Fibroblast of skin of abdomen (primary cell): Measurements from ENCODE around the gene NUAK1. TPM values are rescaled to one million over a fixed set of nuclear protein-coding genes. Genes with fewer than 3 reads are reported as not detected.
A peak's percentile ranks its signal among the peaks of the same experiment; 100 is the strongest.

Source experiments
- DNase-seq: peaks from one replicate; pipeline ENCODE4 v3.0.0-alpha.2; 2013
- polyA plus RNA-seq, 2 experiments: library from polyadenylated mRNA; unstranded; fragments of 120-200 nt; gene quantifications; one replicate each; pipeline ENCODE4 v1.2.1, GENCODE V29; 2013; ENCODE audit not compliant: insufficient read length in 2 of 2

The NUAK1 gene
- polyA plus RNA-seq (2013, experiment 1 of 2; ENCODE audit: insufficient read length) = 43.9 TPM
- 44.4 TPM for polyA plus RNA-seq (2013, experiment 2 of 2; ENCODE audit: insufficient read length)

DNA sequence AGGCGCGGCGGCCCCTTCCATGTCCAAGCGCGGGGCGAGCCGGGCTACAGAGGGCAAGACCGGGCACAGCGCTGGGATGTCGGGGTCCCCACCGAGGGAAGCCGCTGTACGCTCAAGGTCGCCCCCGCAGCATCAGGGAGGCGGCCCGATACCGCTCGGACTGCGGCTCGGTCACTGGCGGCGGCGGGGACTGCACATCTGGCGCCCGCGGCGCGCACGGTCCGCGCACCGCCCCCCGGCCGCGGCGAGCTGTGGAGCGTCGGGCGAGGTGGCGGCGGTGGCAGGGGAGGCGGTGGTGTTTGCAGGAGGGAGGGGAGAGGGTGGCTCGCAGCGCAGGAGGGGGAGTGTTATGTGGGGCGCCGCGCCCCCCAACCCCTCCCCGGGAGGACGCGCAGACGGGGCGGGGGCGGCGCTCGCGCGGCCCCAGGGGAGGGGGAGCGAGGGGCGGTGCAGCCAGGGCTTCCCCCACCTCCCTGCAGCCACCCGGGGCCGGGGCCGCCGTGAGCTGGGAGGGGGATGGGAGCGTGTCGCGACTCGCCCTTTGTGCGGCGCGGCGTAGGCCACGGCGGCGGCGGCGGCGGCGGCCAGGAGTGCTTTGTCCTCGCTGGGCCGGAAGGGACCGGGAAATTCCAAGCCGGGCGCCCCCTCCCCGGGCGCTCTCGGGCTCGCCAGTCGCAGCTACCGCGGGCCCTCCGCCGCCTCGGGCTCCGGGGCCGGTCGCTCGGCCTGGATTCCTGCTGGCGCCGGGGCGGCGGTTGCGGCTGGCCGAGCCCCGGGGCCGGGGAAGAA is at the start of gene NUAK1:
Gene NUAK1 (minus strand): TSS at position 322 of the 789 bp plus-strand sequence. CDS start 301 bp downstream, at position 21.
- peak; percentile 88 for DNase-seq

DNA sequence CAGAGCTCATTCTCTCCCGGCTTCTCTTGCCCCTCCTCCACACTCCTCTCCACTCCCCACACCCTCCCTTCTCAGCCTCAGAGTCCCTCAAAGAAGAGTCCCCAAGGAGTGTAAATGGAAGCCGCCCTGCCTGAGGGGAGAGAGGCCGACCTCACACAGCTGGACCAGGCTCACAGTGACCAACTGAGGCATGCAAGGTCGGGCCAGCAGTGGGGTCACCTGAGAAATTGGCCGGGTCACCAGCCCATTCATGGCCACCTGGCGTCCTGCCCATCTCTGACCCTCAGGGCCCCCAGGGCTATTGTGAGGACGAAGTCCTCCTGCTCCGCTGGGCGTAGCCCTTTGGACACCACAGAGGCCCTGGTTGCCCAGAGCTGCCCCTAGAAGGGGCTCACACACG is 49.5 kb upstream of the NUAK1 start:
- no peak for DNase-seq

DNA sequence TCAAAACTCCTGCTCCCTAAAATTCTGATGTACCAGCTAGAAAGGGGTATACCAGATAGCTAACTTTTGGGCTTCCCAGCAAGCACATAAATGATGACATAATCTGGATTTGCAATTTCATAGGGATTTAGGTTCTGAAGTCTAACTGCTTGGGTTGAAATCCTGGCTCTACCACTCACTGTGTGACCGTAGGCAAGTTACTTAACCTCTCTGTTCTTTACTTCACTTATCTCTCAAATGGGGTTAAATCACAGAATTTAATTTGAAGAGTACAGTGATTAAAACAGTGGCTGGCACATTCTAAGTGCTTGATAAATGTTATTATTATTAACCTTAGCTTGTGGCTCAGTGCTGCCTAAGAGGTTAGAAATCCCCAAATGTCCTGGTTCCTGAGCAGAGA is 49.1 kb upstream of the NUAK1 start:
- no peak for DNase-seq

DNA sequence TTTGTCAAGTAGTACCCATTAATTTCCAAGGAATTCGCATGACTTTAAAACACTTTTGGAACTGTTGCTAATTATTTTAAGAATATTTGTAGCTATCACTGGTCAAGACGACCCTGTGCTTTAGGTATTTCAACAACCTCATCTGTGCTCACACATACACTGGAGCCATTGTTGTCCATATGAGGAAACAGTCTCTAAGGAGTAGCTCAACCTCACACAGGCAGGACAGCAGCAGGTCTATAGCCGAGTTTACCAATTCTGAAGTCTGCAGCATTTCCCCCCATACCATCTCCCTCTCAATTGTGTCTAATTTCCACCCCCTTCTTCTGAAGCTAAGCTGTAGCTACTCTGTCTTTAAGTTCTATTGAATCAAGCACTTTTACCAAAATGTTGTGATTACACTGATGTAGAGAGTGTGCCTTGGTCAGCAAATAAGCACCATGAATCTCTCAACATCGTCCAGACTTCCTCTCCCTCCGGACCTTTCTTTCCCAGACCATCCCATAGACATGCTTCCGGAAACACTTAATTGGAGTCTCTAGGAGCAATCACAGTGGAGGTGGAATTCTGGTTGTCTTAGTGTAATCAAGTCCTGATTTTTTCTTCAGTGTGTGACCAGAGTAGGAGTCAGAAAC is 48.5 kb upstream of the NUAK1 start:
- no peak for DNase-seq

DNA sequence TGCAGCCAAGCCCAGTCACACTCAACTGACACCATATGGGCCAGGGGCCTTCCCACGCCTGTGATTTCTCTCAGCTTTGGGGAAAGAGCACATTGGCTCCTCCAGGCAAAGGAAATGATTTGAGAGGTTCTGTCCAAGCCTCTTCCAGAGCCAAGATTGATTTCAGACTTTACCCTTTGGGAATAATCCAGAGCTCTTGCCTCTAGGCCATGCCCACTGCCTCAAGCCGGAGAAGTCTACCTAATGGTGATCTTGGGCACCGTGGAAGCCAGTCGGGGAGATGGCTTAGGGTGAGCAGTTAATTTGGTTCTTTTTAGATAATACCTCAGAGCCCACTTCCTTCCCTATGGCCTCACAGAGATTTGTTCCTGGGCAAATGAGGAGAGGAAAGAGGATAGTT is 45.0 kb upstream of the NUAK1 start:
- DNase-seq = no peak

DNA sequence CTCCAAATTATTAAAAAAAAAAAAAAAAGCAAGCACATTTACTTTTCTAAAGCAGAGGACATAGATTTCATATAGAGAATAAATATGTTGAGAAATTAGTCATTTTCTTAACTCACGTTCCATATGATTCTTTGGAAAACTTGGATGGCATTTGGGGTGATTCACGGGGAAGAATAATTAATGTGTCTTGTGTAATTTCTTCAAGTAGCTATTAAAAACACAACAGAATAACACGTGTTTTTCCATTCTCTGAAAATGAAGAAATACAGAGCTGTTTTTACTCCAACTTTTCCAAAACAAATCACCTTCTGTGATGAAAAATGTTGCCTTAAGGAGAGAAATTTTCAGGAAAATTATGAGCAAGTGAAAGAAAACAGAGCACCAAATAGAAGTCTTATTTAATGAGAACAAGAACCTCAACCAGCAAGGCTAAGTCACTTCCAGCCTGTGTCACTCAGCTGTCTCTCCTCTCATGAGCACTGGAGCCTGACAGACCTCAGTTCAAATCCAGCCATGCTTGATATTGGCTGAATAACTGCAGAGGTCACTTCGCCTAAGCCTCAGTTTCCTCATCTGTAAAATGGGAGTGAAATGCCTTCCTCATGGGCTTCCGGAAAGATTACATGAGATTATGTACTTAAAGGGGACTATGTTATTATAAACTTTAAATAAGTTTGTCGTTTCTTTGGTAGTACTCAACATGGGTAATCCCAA is 42.8 kb upstream of the NUAK1 start:
- peak; percentile 61 for DNase-seq

DNA sequence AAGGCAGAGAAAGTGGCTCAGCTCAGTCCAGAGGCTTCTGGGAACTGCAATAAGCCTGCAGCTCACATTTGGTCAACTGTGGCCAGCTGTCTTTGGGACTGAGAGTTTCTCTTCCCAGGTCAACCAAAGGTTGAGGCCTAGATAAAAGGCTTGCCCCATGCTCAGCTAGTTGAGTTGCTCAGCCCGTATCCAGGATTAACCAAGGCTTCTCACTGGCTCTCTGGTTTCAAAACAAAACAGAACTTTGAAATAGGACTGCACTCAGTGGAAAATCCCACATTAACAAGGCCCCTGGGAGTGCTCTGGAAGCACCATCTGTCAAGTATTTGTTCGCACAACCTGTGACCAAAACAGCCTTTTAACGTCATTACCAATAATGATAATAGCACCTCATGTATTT is 40.3 kb upstream of the NUAK1 start:
- DNase-seq = no peak

DNA sequence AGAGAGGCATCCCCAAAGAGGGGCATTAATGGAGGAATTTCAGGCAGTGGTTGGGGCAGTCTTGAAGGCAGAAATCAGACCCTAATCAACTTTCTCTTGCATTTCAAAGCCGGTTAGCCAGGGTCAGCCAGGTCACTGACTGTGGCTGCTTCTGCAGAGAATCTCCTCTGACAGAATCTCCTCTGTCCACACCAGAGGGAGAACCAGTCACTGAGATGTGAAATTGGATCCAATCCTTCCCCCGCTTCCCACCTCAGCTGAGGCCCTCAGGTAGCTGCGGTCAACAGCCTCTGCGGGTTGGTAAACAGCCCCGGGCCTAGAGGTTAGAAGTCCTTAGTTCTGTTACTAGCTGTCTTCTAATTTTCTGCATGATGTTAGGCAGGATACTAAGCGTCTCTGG is 39.8 kb upstream of the NUAK1 start:
- DNase-seq = no peak

DNA sequence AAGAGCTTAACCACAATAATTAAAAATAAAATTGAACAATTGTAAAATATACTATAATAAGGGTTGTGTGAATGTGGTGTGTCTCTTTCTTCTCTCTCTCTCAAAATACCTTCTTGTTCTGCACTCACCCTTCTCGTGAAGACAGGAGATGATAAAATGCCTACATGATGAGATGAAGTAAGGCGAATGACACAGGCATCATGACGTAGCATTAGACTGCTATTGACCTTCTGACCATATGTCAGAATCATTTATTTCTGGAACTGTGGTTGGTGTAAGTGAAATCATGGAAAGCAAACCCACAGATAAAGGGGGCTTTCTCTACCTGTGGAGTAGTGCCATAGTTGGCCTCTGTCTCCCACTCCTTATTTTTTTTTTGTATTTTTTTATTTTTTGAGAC is 37.8 kb upstream of the NUAK1 start:
- no peak for DNase-seq

DNA sequence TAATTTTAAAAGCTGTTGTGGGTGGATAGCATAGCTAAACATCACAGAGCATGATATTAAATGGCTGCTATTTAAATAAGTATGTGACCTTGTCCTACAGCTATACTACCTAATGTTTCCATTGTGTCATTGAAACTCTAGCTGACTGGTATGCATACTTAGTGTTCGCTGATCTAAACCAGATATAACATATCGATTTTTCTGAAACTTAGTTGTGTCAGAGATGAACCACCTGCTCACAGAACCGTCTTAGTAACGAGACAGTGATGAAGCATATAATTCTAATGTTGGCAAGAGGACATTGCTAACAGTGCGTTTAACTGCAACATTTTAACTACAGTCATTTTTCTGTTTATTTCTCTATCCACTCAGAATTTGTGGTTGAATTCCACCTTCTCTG is 36.1 kb upstream of the NUAK1 start:
- no peak for DNase-seq

DNA sequence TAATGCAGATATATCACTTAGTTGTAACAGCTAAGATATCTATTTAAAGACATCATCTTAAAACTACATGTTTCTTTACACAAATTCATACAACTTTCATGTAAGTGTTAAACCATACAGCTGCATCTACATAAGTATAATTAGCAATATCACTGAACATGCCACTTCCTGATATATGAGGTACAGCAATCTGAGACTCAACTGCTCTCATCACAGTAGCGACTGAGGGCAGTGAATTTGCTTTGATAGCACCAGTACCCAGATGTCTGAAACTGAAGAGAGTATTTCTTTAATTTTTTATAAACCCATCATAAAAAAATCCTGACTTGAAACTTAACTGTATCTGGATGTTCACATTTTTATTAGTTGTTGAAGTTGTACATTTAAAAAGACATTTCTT is 34.7 kb upstream of the NUAK1 start:
- no peak for DNase-seq

DNA sequence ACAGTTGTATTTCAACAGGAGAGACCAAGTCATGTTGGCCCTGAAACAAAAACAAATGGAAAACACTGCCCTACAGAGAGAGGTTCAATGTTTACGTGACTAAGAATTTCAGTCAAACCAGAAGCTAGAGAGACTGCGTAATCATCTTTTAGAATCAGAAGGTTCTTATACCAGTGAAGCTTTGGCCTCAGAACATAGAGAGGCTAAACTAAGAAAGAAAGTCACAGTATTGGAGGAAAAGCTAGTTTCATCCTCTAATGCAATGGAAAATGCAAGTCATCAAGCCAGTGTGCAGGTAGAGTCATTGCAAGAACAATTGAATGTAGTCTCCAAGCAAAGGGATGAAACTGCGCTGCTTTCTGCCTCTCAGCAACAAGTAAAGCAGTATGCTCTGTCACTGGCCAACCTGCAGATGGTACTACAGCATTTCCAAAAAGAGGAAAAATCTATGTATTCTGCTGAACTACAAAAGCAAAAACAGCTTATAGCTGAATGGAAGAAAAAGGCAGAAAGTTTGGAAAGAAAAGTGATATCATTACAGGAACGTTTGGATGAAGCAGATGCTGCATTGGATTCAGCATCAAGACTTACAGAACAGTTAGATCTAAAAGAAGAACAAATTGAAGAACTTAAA is 32.5 kb upstream of the NUAK1 start:
- no peak for DNase-seq

DNA sequence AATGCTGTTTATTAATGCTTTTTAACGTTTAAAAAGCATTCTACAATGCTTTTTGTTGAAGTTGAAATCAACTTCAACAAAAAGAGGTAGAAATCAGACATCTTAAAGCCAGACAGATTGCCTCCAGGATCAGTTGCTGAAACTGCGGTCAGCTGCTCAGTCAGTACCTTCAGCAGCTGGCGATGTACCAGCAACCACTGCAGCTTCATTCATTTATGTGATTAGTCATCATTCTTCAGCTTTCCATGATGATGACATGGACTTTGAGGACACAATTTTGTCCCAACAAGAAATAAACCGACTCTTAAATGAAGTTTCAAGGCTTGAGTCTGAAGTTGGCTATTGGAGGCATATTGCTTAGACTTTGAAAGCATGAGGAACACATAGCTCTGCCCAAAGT is 31.5 kb upstream of the NUAK1 start:
- DNase-seq = peak; percentile 89

DNA sequence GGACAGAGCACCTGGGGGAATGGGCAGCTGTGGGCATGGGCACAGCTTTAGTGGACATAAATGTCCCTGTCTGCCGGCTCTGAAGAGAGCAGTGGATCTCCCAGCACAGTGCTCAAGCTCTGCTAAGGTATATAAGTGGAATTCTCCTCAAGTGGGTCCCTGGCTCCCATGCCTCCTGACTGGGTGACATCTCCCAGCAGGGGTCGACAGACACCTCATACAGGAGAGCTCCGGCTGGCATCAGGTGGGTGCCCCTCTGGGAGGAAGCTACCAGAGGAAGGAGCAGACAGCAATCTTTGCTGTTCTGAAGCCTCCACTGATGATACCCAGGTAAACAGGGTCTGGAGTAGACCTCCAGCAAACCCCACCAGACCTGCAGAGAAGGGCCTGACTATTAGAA is 25.0 kb upstream of the NUAK1 start:
- DNase-seq = no peak

DNA sequence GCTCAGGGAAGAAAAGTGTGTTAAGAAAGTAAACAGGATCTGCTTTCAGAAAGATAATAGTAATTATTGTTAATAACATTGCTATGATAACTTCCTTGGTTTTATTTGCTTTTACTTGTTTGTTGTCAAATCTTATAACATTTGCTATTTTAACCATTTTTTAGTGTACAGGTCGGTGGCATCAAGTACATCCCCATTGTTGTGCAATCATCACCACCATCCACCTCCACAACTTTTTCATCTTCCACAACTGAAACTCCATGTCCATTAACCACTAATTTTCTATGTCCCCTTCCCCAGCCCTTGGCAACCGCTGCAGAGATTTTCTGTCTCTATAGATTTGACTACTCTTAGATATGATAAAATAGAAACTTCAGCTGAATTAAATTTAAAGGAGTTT is 22.7 kb upstream of the NUAK1 start:
- no peak for DNase-seq

DNA sequence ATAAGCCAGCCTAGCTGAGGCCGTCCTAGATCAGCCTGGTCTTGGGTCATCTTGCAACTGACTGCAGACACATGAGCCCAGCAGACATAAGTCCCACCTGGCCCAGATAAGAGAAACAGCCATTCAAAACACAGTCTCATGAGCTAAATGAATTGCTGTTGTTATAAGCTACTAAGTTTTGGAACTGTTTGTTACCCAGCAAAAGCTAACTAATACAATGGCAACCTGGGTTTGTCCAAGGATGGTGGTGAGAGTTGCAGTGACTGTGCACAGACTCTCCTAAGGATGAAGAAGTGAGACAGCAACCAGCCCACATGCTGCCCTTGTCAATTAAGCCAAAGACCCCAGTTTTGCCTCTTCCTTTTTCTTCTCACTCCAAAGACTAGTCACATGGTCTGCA is 22.2 kb upstream of the NUAK1 start:
- no peak for DNase-seq

DNA sequence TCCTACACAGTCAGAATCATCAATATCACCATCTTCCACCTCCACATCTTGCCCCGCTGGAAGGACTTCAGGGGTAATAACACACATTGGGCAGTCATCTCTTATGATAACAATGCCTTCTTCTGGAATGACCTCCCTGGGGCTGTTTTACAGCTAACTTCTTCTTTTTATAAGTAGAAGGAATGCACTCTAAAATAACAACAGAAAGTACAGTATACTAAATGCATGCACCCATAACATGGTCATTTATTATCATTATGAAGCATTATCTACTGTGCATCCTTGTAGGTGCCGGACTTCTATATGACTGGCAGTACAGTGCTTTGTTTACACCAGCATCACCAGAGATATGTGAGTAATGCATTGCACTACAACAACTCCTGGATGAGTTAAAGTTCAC is 19.0 kb upstream of the NUAK1 start:
- DNase-seq = no peak

DNA sequence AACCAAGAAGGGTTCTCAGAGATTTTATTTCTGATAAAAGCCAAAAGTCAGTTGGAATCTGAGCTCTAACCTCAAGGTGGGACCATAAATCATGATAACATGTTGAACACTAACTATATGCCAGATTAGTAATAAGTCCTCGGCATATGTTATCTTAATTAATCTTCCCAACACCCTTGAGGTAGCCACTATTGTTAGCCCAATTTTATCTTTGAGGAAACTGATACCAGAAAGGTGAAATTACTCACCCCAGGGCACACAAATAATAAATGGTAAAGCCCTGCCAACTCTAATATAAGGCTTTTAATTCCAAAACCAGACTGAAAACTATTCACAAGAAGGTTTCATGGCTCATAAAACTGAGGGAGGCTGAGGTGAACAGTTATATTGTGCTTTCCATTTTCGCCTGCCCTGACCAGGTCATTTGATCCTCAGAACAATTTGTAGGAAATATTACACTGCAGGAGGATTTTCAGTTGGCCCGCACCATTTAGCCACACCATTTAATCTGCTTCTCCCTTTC is 16.1 kb upstream of the NUAK1 start:
- DNase-seq = no peak

DNA sequence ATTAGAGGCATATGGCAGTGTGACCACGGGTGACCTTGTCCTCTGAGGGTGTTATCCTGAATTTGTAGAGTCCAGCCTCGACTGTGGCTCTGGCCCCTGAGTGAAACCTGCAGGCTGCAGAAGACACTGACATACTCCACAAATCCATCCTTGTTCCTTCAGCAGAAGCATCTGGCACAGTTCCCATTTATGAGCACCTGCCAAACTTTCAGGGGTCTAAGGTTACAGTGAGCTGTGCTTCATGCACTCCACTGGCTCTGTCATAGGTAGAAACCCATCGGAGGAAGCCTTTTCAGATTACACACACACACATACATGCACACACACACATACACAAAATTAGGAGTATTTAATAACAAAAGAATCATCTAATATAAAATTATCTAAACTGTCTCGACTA is 13.6 kb upstream of the NUAK1 start:
- no peak for DNase-seq

DNA sequence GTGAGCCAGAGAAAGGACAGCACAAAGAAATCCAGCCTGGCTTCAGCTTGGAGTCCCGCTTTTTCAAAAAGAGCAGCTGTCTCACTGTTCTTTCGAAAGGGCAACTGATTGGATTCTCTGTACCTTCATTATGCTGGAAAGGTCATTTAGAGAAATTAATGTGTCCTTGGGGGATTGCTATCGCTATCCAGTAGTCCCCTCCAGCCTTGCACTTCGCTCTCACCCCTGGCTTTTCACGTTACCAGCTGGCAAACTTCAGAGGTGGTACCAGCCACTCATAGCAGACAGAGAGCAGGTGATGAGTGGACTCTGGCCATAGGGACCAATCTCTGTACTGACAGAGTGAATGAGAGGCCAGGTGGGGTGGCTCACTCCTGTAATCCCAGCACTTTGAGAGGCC is 11.8 kb upstream of the NUAK1 start:
- no peak for DNase-seq

DNA sequence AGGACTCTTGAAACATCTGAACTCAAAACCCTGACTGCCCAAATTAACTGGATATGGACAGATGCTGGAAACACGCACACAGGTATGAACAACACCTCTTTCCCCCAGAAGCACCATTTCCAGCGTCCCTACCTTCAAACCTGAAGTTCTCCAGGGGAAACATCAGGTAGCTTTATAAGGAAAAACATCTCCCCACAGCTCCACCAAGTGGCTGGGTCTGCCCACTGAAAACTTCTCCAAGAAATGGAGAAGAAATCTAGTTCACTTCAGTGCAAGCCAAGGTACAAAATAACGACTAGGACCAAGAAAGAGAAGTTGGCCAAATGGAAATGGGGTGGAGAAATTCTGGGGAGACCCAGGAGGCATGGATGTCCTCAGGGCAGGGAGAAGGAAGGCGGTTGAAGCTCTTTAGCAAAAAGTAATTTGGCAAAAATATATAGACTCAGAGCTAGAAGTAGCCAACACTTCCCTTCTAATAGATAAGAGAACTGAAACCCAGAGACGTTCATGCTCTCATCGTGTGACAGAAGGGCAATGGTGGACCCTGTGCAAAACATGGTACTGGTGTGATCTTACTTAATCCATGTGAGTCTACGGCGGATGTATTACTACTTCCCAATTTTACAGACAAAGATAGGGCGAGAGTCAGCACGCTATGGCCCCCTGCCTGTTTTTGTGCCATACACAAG is 10.5 kb upstream of the NUAK1 start:
- no peak for DNase-seq

DNA sequence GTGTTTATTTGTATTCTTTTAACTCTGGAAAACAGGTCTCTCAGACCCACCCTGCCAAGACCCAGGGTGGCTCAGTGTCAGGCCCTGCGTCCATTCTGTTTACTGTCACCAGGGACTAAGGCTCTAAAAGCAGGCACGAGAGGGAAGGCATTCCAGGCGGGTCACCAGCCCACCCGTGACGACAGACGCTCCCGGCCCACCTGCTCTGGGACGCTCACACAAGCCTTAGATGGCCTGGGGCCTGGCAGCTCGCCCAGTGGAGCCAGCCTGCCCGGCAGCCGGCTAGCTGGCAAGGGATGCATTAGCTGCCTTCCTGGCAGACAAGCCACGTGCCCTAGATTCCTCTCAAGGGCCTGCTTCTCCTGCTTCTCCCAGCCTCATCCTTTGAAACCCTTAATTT is 9.2 kb upstream of the NUAK1 start:
- DNase-seq = no peak
